OCI-LY3 (cell line): ENCODE data around the gene TMCC1.

Source experiments
- H2AFZ ChIP-seq: fragments of 200-600, 300-600 bp; shearing (Covaris generic); 2 replicates; pipeline ENCODE4 v1.6.0; 2014; ENCODE audit warnings: antibody characterized with exemption, low read depth, low read length
- H3K27ac ChIP-seq: fragments of 200-600, 300-600 bp; sonication (generic); 2 replicates; pipeline ENCODE4 v1.5.1; 2014; ENCODE audit warnings: mild to moderate bottlenecking, low read length, moderate library complexity, mixed read lengths
- H3K27me3 ChIP-seq: fragments of 200-600, 300-600 bp; sonication (generic); 2 replicates; pipeline ENCODE4 v1.6.1; 2014; ENCODE audit warnings: low read depth, low read length, mixed read lengths
- H3K36me3 ChIP-seq: fragments of 200-600, 300-600 bp; sonication (generic); replicated peaks from 2 replicates; pipeline ENCODE3; 2014; ENCODE audit warnings: low read depth, low read length, mixed read lengths
- H3K4me1 ChIP-seq: fragments of 300-600, 200-600 bp; sonication (generic); 2 replicates; pipeline ENCODE4 v1.6.1; 2014; ENCODE audit warnings: low read length, mixed read lengths
- H3K4me2 ChIP-seq: fragments of 200-600, 300-600 bp; sonication (generic); 2 replicates; pipeline ENCODE4 v1.6.1; 2014; ENCODE audit warnings: low read length, mixed read lengths
- H3K4me3 ChIP-seq: fragments of 300-600, 200-600 bp; sonication (generic); 2 replicates; pipeline ENCODE4 v1.5.1; 2014; ENCODE audit warnings: antibody characterized with exemption, mild to moderate bottlenecking, low read length, moderate library complexity
- H3K79me2 ChIP-seq: fragments of 300-600, 200-600 bp; shearing (Covaris generic); 2 replicates; pipeline ENCODE4 v1.6.1; 2014; ENCODE audit warnings: mild to moderate bottlenecking, low read length, mixed read lengths
- H3K9ac ChIP-seq: fragments of 300-600, 200-600 bp; shearing (Covaris generic); 2 replicates; pipeline ENCODE4 v1.6.0; 2014; ENCODE audit warnings: mild to moderate bottlenecking, low read length, moderate library complexity
- H3K9me3 ChIP-seq: fragments of 200-600, 300-600 bp; shearing (Covaris generic); 2 replicates; pipeline ENCODE4 v1.6.1; 2014; ENCODE audit warnings: low read length, mixed read lengths; ENCODE audit not compliant: insufficient read depth
- H4K20me1 ChIP-seq: fragments of 200-600, 300-600 bp; sonication (generic); 2 replicates; pipeline ENCODE4 v1.6.1; 2016; ENCODE audit warnings: low read length, mixed read lengths; ENCODE audit not compliant: insufficient read depth
- EZH2phosphoT487 ChIP-seq: fragments of 200-600 bp; shearing (Covaris generic); IDR thresholded peaks from 2 replicates; pipeline ENCODE4 v1.6.1; 2018; ENCODE audit warnings: antibody characterized with exemption, mixed run types, low read depth
- TF ChIP-seq, protein P1 (sequence below): fragments of 200-600, 300-600 bp; sonication (generic); IDR thresholded peaks from 2 replicates; pipeline ENCODE4 v1.5.1; 2014; ENCODE audit warnings: antibody characterized with exemption, low read length, low read depth

Gene TMCC1

DNA sequence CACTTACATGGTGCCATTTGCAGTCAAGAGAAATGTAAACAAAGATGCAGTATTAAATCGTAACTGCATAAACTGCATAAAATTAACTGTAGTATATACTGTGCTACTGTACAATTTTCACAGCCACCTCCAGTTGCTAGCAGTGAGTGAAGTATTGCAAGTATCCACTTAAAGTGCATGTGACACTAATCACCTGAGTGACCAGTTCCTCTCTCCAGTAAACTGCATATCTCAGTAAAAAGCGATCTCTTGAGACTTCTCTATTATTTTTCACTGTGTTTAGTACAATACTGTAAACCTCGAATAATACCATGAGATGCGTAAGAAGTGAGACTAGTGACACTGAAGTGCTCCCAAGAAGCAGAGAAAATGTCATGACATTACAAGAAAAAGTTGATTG is 175.3 kb downstream of the TMCC1 start:
- Histone ChIP-seq H2AFZ (no peak overlapping the region), H3K4me1 (no peaks in the 10 kb centered on the region), H3K36me3 (no peaks in the 10 kb centered on the region), H4K20me1 (no peaks in the 10 kb centered on the region), H3K27me3 (no peaks in the 10 kb centered on the region), H3K9me3 (no peaks in the 10 kb centered on the region), H3K4me3 (no peak overlapping the region), H3K79me2 (no peaks in the 10 kb centered on the region), H3K4me2 (no peak overlapping the region), H3K9ac (no peak overlapping the region), H3K27ac (no peak overlapping the region)
- TF ChIP-seq, protein P1, sequence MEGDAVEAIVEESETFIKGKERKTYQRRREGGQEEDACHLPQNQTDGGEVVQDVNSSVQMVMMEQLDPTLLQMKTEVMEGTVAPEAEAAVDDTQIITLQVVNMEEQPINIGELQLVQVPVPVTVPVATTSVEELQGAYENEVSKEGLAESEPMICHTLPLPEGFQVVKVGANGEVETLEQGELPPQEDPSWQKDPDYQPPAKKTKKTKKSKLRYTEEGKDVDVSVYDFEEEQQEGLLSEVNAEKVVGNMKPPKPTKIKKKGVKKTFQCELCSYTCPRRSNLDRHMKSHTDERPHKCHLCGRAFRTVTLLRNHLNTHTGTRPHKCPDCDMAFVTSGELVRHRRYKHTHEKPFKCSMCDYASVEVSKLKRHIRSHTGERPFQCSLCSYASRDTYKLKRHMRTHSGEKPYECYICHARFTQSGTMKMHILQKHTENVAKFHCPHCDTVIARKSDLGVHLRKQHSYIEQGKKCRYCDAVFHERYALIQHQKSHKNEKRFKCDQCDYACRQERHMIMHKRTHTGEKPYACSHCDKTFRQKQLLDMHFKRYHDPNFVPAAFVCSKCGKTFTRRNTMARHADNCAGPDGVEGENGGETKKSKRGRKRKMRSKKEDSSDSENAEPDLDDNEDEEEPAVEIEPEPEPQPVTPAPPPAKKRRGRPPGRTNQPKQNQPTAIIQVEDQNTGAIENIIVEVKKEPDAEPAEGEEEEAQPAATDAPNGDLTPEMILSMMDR, result no peak
- no peak for TF ChIP-seq EZH2phosphoT487

DNA sequence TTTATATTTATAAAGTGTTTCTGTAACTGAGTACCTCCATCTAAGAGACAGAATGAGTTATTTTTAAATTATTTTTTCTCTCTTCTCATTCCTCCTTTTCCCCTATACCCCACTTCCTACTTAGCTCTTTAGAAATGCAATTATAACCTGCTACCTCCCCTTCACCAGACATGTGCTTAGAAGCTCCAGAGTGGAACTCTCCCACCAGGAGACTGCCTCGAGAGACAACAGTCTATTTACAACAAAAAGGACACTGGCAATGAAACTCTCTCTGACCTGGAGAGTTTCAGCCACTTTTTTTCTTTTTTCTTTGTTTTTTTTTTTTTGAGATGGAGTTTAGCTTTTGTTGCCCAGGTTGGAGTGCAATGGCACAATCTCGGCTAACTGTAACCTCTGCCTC is 177.7 kb downstream of the TMCC1 start:
- Histone ChIP-seq H3K4me3 (no peak overlapping the region), H3K79me2 (no peaks in the 10 kb centered on the region), H3K9me3 (no peaks in the 10 kb centered on the region), H3K27ac (no peak overlapping the region), H3K4me1 (no peaks in the 10 kb centered on the region), H3K36me3 (no peaks in the 10 kb centered on the region), H2AFZ (no peak overlapping the region), H4K20me1 (no peaks in the 10 kb centered on the region), H3K27me3 (no peaks in the 10 kb centered on the region), H3K4me2 (no peak overlapping the region), H3K9ac (no peak overlapping the region)
- TF ChIP-seq, protein P1, result no peak
- no peak for TF ChIP-seq EZH2phosphoT487

DNA sequence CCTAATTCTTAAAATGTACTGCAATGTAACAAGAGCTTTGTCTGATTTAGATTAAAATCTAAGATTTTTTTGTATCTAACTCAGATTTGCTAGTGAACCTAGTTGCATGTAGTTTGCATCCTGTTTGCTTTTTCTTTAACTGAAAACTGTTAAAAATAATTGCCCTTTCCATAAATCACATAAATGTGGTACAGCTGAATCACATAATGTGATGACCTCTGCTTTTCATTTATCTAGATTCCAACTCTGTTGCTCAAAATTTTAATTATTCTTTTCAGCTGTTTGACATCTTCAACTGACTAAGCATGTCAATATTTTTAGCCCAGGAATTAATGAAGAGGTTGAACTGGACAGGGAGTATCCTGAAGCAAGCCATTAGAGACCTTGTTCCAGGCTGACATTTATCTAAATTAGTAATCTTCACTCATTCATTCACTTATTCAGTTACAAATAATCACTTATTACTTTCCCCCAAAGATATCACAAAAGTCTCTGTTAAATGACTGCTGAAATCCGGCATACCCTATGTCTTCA is 185.1 kb downstream of the TMCC1 start:
- Histone ChIP-seq H3K4me2 (no peak overlapping the region), H3K9ac (no peak overlapping the region), H4K20me1 (no peaks in the 10 kb centered on the region), H3K27me3 (no peaks in the 10 kb centered on the region), H3K36me3 (no peaks in the 10 kb centered on the region), H3K4me3 (no peak overlapping the region), H3K9me3 (no peaks in the 10 kb centered on the region), H3K27ac (no peak overlapping the region), H3K79me2 (no peaks in the 10 kb centered on the region), H2AFZ (no peak overlapping the region), H3K4me1 (no peaks in the 10 kb centered on the region)
- TF ChIP-seq, protein P1, result no peak
- TF ChIP-seq EZH2phosphoT487, result no peak

DNA sequence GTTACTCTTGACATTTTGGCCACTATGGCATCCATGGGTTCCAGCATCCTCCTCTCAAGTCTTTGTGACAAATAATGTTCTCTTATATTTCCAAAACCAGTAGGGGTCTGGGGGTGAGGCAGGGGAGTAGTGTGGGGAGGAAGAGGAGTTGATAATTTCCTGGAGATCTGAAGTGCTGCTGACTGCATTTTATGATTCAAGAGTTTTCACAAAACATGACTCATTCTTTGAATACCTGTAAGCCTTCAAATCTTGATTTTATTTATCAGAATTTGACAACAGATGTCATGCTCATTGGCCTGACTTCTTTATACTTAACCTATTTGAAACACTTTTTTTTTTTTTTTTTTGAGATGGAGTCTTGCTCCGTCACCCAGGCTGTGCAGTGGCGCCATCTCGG is 188.2 kb downstream of the TMCC1 start:
- no peak for TF ChIP-seq EZH2phosphoT487
- TF ChIP-seq, protein P1, result no peak

More for the DNA sequence above, 188.2 kb downstream of the TMCC1 start:
- no peaks in the 10 kb centered on the region for H4K20me1 ChIP-seq
- no peak overlapping the region for H3K27ac ChIP-seq
- no peak overlapping the region for H3K4me2 ChIP-seq
- no peaks in the 10 kb centered on the region for H3K9me3 ChIP-seq
- no peak overlapping the region for H2AFZ ChIP-seq
- H3K27me3 ChIP-seq, result no peaks in the 10 kb centered on the region
- no peaks in the 10 kb centered on the region for H3K79me2 ChIP-seq
- H3K9ac ChIP-seq, result no peak overlapping the region
- H3K36me3 ChIP-seq, result no peaks in the 10 kb centered on the region
- peaks cover 2% of the 10 kb centered on the region; the same call in 1 of the 2 replicates for H3K4me1 ChIP-seq
- H3K4me3 ChIP-seq, result no peak overlapping the region
